Activated CD8-positive, alpha-beta T cell treated with anti-CD3 and anti-CD28 coated beads for 36 hours (primary cell): Measurements from ENCODE around the gene MICALL1. TPM values are rescaled to one million over a fixed set of nuclear protein-coding genes. Genes with fewer than 3 reads are reported as not detected.

Source experiments
- ATAC-seq: fragments of 200-7000 bp; cut with Tn5 transposase; one replicate; pipeline ENCODE4 v1.10.0; 2021; ENCODE audit warnings: mild to moderate bottlenecking, moderate library complexity
- CTCF ChIA-PET: fragments of 350-600 bp; sonication (Branson Sonifier 250); formaldehyde crosslinking; loops from one replicate; lab custom pipeline; 2021; ENCODE audit warnings: antibody characterized with exemption; lab: Charles Lee
- POLR2A ChIA-PET: fragments of 350-600 bp; sonication (Branson Sonifier 250); formaldehyde crosslinking; loops from one replicate; lab custom pipeline; 2021; ENCODE audit warnings: antibody characterized with exemption; lab: Charles Lee
- DNase-seq: peaks from one replicate; pipeline ENCODE4 v3.0.0-alpha.2; 2020
- H3K27ac Mint-ChIP-seq: one replicate; pipeline ENCODE4 v1.8.0; 2021; ENCODE audit warnings: mild to moderate bottlenecking, mixed read lengths
- H3K27me3 Mint-ChIP-seq: one replicate; pipeline ENCODE4 v1.8.0; 2021; ENCODE audit warnings: mixed read lengths
- H3K36me3 Mint-ChIP-seq: one replicate; pipeline ENCODE4 v1.8.0; 2021; ENCODE audit warnings: low read depth, mixed read lengths
- H3K4me1 Mint-ChIP-seq: one replicate; pipeline ENCODE4 v1.8.0; 2021; ENCODE audit warnings: low read depth, mixed read lengths
- H3K4me3 Mint-ChIP-seq: one replicate; pipeline ENCODE4 v1.8.0; 2021; ENCODE audit warnings: mild to moderate bottlenecking, moderate library complexity, mixed read lengths
- H3K9me3 Mint-ChIP-seq: one replicate; pipeline ENCODE4 v1.8.0; 2021; ENCODE audit warnings: mixed read lengths
- intact Hi-C: fragments of 100-400 bp; cut with micrococcal nuclease; formaldehyde crosslinking; loops from one replicate; pipeline ENCODE4 v1.10.0; 2022
- total RNA-seq, 2 experiments: library from RNA; stranded (reverse); gene quantifications; one replicate each; pipeline ENCODE4 v1.2.3, GENCODE V29; 2021
- TF ChIP-seq, protein P1 (sequence below): fragments of 200-600 bp; IDR thresholded peaks from one replicate; pipeline ENCODE4 v1.8.0; 2022; ENCODE audit warnings: antibody characterized with exemption, mild to moderate bottlenecking

MICALL1 gene
- total RNA-seq, 2 experiments from 2014 or later = 10.2 to 11.8 TPM

- intact Hi-C loops = loop anchor here (5.0 kb wide), 1 partner anchor 114 kb away; no protein-coding TSS in a partner anchor
- TF ChIP-seq, protein P1, sequence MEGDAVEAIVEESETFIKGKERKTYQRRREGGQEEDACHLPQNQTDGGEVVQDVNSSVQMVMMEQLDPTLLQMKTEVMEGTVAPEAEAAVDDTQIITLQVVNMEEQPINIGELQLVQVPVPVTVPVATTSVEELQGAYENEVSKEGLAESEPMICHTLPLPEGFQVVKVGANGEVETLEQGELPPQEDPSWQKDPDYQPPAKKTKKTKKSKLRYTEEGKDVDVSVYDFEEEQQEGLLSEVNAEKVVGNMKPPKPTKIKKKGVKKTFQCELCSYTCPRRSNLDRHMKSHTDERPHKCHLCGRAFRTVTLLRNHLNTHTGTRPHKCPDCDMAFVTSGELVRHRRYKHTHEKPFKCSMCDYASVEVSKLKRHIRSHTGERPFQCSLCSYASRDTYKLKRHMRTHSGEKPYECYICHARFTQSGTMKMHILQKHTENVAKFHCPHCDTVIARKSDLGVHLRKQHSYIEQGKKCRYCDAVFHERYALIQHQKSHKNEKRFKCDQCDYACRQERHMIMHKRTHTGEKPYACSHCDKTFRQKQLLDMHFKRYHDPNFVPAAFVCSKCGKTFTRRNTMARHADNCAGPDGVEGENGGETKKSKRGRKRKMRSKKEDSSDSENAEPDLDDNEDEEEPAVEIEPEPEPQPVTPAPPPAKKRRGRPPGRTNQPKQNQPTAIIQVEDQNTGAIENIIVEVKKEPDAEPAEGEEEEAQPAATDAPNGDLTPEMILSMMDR = no peak
- H3K9me3 Mint-ChIP-seq = no peaks in the 10 kb centered on the region
Measured at GRCh38 chr22:37930952-37931440, 24.9 kb downstream of the MICALL1 start.

DNA sequence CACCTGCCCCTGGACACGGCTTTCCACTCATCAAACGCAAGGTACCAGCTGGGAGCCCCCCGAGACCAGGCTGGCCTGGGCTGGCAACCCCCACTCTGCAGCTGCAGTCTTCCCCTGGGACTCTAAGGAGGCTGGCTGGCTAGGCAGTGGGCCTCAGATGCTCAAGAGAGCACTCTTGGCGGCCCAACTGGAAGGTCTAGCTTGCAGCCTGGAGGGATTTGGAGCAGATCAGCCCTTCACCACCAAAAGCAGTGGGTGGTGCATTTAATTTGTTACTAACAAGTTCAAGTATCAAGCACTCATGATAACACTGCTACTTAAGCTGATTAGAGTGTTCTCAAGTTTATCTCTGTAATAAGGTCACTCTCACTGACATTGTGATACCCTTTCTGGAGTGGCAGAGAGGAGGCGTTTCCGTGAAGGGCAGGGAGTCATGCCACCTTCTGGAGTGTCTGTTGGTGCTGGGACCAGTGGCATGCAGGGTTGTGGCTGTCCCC lies 25.8 kb downstream of the MICALL1 start:
- no peaks in the 10 kb centered on the region for H3K9me3 Mint-ChIP-seq
- H3K36me3 Mint-ChIP-seq = peaks cover 2% of the 10 kb centered on the region
- ChIA-PET POLR2A (interaction anchor here (0.6 to 1.3 kb wide), 2 partner anchors 8 to 721 kb away, joined by 3 to 4 read pairs; no protein-coding TSS in a partner anchor), CTCF (interaction anchor here (1.1 to 1.4 kb wide), 3 partner anchors 21 to 114 kb away, joined by 4 to 7 read pairs (median 4); partner anchors contain the start of genes C22orf23 and POLR2F)
- no peak for DNase-seq
- intact Hi-C loops = loop anchor here (5.0 kb wide), 1 partner anchor 115 kb away; no protein-coding TSS in a partner anchor
- ATAC-seq = no peak
- H3K4me3 Mint-ChIP-seq = no peak overlapping the region
- TF ChIP-seq, protein P1 = no peak
- H3K27me3 Mint-ChIP-seq = no peaks in the 10 kb centered on the region
- H3K4me1 Mint-ChIP-seq = peaks cover 9% of the 10 kb centered on the region
- H3K27ac Mint-ChIP-seq = no peak overlapping the region

More at GRCh38 chr22:37930952-37931440, 24.9 kb downstream of the MICALL1 start:
- DNase-seq (no peak), ATAC-seq (no peak)
- H3K27ac Mint-ChIP-seq = no peak overlapping the region
- peaks cover 2% of the 10 kb centered on the region for H3K36me3 Mint-ChIP-seq
- H3K4me1 Mint-ChIP-seq = peaks cover 9% of the 10 kb centered on the region
- ChIA-PET CTCF (interaction anchor here (1.4 kb wide), 1 partner anchor 22 kb away, joined by 4 read pairs; the partner anchor contains the start of genes C22orf23 and POLR2F), POLR2A (interaction anchor here (0.8 to 1.0 kb wide), 2 partner anchors 14 to 107 kb away, joined by 3 read pairs; no protein-coding TSS in a partner anchor)
- no peak overlapping the region for H3K4me3 Mint-ChIP-seq
- H3K27me3 Mint-ChIP-seq = no peaks in the 10 kb centered on the region

DNA sequence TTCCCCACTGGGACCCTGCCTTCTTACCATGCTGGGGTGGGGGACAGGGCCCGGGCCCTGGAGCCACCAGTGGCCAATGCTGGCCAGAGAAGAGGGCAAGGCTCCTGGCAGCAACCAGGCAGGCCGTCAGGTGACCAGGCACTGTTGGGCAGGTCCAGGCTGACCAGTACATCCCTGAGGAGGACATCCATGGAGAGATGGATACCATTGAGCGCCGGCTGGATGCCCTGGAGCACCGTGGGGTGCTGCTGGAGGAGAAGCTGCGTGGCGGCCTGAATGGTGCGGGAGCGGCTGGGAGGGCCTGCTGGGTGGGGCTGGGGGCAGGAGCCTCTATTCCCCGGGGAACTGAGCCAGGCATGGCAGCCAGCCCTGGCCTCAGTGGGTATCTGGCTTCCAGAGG lies 26.3 kb downstream of the MICALL1 start:
- peaks cover 2% of the 10 kb centered on the region for H3K36me3 Mint-ChIP-seq
- H3K4me3 Mint-ChIP-seq = no peak overlapping the region
- no peak overlapping the region for H3K27ac Mint-ChIP-seq
- DNase-seq (no peak), ATAC-seq (no peak)
- H3K27me3 Mint-ChIP-seq = no peaks in the 10 kb centered on the region
- TF ChIP-seq, protein P1 = no peak
- no peaks in the 10 kb centered on the region for H3K9me3 Mint-ChIP-seq
- ChIA-PET POLR2A (interaction anchor here (0.6 to 1.3 kb wide), 2 partner anchors 8 to 720 kb away, joined by 3 to 4 read pairs; no protein-coding TSS in a partner anchor), CTCF (interaction anchor here (1.0 to 1.1 kb wide), 3 partner anchors 9 to 115 kb away, joined by 3 to 7 read pairs (median 4); no protein-coding TSS in a partner anchor)
- intact Hi-C loops = loop anchor here (5.0 kb wide), 1 partner anchor 115 kb away; no protein-coding TSS in a partner anchor
- peaks cover 9% of the 10 kb centered on the region for H3K4me1 Mint-ChIP-seq

DNA sequence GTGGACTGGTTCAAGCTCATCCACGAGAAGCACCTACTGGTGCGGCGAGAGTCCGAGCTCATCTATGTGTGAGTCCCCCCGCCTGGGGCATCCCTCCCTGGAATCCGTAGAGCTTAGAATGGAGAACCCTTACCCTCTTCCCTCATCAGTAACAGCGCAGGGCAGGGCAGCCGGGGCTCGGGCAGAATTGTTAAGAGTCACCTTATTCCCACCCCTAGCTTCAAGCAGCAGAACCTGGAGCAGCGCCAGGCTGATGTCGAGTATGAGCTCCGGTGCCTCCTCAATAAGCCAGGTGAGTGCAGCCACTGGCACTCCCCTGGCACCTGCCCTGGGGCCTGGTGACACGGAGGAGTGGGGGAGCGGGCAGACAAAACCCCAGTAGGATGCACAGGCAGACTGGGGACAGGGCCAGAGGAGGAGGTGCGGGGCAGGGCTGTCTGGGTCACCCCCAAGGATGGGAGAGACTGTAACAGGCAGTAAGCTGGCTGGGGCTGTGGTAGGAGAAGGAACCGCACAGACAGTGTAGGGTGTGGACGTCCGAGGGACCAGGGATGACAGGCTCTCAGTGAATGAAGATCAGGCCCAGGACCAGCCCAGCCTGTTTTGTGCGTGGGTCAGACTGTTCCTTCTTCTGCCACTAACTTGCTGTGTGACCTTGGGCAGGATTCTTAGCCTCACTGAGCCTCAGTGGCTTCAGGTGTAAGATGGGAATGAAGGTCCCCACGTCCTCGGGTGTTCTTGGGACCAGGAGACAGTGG lies 26.9 kb downstream of the MICALL1 start:
- Mint-ChIP-seq H3K27me3 (no peaks in the 10 kb centered on the region), H3K36me3 (peaks cover 2% of the 10 kb centered on the region)
- TF ChIP-seq, protein P1 = no peak

More for the DNA sequence above, 26.9 kb downstream of the MICALL1 start:
- no peak for DNase-seq
- Mint-ChIP-seq H3K9me3 (no peaks in the 10 kb centered on the region), H3K4me1 (peaks cover 9% of the 10 kb centered on the region), H3K27ac (no peak overlapping the region), H3K4me3 (no peak overlapping the region)
- ChIA-PET CTCF (interaction anchor here (0.6 to 1.9 kb wide), 8 partner anchors 9 to 116 kb away, joined by 3 to 20 read pairs (median 6); no protein-coding TSS in a partner anchor), POLR2A (interaction anchor here (1.3 kb wide), 1 partner anchor 9 kb away, joined by 4 read pairs; no protein-coding TSS in a partner anchor)
- intact Hi-C loops = loop anchor here (5.0 kb wide), 1 partner anchor 116 kb away; no protein-coding TSS in a partner anchor
- ATAC-seq = no peak
